Amygdala (tissue), 56 donors: ENCODE data around the gene PPFIA1.
"Not testable (repeated sequence)": the region's sequence is repeated elsewhere in the genome, so short reads cannot be mapped to it uniquely, and the experiment has no call there.

ENCODE experiments used
- DNase-seq, 56 donors: peaks; one replicate each; lab custom pipeline; 2025; lab: John Stamatoyannopoulos, UW

Gene PPFIA1

DNA sequence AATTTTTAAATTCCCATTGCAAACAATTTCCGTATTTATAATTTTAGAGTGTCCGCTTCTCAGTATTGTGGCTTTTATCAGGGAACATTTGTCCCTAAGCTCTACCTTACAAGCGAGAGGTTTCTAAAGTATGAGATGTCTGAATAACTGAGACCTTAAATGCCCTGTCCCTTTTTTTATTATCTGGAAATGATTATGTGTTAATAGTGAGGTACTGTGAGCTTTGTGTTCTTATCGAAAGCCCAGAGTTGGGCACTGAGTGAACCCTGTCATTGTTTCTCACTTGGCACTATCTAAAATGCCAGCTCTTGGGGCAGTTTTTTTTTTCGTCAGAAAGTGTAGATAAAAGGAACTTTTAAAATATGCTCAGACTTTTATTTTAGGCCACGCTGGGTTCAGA is 137.3 kb downstream of the PPFIA1 start:
- DNase-seq: no peak

DNA sequence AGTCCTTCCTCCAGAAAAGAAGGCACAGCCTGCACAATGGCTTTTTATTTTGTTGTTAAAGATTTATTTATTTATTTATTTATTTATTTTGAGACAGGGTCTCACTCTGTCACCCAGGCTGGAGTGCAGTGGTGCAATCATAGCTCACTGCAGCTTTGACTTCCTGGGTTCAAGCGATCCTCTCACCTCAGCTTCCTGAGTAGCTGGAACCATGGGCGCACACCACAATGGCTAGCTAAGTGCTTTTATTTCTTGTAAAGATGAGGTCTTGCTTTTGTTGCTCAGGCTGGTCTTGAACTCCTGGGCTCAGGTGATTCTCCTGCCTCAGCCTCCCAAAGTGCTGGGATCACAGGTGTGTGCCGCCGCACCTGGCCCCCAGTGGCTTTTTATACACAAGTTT is 137.8 kb downstream of the PPFIA1 start:
- not testable (repeated sequence) for DNase-seq

DNA sequence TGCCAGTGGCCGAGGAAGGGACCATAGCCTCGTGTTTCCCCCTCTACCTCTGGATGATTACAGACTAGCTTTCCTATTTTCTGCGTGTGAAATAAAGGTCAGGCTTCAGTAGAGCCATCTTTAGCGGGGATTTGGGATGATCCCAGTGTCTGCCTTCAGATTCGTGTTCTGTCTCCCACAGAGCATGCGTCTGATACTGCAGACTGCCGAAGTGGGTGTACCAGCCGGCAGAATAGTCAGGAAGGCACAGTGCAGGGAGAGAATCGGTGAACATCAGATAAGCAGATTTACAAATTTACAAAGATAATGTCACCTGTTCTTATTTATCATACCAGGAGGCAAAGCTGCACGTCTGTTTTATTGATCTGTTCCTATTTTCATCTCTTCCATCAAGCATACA is 138.9 kb downstream of the PPFIA1 start:
- peak in 2 of 56 donors; percentile 24 to 37 for DNase-seq

DNA sequence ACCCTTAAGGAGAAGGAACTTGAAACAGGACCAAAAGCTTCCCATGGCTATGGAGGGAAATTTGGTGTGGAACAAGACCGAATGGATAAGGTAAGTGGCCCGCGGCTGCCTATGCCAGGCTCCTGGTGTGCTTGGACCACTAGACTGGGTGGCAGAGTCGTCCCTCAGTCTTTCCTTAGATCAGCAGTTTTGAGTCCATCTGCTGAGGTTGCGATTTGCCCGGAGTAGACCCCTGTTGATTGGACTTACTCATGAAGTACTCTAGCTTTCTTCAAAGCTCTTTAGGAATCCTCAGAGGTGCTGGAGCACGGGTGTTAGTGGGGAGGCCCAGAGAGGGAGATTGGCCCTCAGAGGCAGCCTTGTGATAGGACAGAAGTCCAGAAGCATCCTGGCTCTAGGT is 139.4 kb downstream of the PPFIA1 start:
- DNase-seq: no peak

DNA sequence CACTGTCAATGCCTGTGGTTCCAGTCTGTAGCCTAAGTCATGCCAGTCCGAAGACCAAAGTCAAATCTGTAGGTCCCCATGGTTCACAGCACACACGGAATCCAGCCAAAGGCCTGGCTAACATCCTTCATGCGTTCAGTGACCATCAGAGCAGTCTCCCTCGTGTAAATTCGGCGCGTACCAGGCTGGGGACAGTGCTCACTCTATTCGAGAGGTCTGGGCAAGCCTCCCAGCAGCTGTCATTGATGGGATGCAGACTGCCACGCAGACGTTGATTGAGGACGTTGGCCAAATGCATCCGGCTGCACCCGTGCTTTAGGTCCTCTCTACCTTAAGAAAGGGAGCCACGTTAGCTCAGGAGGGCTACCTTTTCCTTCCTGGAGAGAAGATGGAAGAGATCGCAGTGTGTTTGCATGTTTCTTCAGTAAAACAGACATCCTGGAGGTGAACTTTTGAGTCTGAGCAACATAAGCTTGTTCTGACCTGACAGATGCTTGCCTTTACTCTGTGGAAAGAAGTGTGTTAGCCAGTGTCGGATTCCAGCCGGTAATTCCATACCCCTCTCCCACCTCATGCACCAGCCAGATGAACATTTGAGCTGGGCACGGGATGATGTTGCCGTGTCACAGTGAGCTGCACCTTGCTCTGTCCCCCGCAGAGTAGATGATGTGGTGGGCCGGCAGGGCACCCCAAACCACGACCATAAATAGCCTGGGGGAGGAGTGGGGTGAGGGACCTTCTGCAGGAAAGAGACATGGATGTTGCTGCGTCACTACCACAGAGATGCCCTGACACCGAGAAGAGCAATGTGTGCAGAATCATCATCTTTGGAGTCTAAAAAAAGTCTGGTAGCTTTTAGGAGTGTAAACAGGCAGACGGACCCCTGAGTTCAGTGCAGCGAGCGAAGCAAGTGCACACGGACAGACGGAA is 140.1 kb downstream of the PPFIA1 start:
- DNase-seq: peak in 3 of 56 donors; percentile 21 to 38 (median 31)

DNA sequence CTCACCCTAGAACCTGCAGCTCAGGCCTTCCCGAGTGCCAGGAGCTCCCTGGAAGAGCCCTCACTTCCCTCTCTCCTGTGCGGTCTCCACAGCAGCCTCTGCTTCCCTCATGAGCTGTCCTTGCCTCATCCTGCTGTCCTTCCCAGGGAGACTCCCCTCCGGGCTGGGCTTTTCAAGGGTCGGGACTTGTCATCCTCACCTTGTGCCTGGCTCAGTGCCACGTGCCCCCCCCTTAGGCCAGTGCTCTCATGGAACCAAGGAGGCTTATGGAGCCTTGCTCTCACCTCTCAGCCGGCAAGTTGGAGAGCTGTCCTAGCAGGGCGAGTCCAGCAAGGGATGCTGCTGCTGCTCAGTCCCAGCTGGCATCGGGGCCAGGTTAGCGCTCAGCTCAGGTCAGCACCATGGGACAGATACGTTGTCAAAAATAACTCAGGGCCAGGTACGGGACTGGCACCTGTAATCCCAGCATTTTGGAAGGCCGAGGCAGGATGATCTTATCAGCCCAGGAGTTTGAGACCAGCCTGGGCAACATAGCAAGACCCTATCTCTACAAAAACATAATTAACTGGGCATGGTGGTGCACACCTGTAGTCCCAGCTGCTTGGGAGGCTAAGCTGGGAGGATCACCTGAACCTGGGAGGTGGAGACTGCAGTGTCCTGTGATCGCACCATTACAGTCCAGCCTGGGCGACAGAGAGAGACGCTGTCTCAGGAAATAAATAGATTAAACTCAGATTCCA is 141.4 kb downstream of the PPFIA1 start:
- no peak for DNase-seq

DNA sequence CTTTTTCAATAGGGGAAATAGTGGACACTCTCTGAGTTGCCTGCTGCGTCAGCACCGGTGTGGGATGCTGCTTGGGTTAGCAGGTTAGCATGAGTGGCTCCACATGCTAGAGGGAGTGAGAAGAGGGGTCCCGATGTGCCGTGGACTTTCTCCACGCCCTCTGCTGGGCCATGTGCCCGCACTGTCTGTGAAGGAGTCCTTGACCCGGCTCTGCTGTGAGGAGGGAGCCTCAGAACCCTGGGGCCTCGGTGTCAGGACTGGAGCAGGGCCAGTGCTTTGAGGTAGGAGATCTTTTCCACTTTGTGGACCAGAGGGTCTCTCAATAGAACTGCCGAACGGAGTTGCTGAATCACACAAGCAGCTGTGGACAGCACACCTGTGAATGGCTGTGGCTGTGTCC is 142.7 kb downstream of the PPFIA1 start:
- no peak for DNase-seq

DNA sequence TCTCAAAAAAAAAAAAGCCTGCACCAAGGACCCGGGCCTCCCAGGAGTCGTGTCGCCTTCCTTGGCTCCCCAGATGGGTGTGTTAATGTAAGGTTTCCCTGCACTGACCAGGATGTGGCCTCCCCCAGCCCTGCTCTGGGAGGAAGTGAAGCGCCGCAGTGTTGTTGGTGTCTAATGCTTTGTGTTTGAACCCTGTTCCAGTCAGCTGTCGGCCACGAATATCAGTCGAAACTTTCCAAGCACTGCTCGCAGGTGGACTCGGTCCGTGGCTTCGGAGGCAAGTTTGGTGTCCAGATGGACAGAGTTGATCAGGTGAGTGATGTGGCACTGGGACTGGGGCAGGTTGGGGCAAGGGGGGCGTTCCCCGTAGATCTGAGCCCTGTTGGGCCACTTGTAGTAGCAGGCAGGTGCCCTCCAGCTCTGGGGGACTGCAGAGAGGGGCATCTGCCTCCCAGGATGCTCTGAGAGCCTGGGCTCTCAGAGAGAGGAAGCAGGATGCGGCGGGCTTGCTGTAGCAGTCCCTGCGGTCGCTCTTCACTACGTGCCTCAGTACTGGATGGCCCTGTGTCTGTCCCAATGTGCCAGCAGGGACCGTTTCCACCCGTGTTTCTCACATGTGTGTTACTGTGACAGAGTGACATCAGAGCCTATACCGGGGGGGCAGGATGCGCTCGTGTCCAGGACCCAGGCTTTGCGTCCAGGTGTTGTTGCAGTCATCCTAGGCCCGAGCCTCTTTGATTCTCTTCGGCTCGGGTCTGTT is 144.0 kb downstream of the PPFIA1 start:
- DNase-seq: no peak

DNA sequence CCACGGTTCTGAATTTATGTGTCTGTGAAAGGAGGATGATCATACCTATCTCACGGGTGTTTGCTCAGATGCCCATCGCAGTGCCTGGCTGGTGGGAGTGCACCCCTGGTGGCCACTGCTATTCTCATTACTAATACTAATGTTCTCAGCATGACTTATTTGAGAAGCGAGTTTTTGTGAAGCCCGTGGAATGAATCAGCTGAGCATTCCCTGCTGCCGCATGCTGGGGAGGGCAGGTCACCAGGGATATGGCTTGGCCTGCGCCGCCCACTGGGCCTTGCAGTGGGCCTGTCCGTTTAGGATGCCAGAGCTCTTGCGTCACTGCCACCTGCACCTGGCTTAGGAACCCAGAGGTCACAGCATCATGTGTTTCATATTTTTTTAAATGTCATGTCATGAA is 144.7 kb downstream of the PPFIA1 start:
- DNase-seq: peak in 3 of 56 donors; percentile 20 to 30 (median 28)

DNA sequence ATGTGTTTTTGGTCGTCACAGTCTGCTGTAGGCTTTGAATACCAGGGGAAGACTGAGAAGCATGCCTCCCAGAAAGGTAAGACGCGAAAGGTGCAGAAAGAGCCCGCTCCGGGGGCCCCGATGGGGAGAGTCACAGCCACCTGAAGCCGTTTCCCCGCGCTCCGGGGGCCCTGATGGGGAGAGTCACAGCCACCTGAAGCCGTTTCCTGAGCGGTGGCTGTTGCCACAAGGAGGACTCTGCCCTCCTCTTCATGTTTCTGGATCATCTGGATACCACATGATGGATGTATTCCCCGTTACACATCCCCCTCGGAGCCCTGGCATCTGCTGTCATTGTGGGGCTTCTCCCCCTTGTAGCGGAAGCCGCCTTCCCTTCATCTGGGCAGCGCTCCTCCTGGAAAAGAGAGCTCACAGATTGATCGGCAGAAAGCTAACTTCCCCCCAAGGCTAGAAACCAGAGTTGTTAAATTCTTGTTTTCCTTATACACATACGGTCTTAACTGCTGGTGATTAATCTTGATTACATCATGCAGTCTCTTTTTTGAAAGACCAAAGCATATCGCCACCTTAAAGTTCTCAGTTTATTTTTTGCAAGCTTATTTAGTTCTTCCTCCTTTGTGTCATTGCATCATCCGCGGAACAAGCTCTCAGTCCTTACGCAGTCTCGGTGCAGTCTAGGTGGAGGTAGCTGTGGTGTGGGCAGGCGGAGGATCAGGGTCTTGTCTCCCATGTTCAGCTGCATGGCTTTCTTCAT is 145.3 kb downstream of the PPFIA1 start:
- DNase-seq: peak in 1 of 56 donors; percentile 23

DNA sequence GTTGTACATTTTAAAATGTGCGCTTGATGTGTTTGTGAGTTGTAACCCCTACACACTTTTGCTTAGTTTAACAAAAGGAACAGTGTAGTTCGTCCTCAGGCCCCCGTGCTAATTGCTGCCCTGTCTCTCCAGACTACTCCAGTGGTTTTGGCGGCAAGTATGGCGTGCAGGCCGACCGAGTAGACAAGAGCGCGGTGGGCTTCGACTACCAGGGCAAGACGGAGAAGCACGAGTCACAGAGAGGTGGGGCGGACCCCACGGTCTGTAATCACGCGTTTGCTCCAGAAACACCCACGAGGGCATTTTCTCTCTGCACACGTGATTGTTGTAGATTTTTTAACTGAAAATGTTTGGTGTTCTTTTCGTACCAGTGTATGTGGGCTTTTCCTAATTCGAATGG is 146.4 kb downstream of the PPFIA1 start:
- no peak for DNase-seq

DNA sequence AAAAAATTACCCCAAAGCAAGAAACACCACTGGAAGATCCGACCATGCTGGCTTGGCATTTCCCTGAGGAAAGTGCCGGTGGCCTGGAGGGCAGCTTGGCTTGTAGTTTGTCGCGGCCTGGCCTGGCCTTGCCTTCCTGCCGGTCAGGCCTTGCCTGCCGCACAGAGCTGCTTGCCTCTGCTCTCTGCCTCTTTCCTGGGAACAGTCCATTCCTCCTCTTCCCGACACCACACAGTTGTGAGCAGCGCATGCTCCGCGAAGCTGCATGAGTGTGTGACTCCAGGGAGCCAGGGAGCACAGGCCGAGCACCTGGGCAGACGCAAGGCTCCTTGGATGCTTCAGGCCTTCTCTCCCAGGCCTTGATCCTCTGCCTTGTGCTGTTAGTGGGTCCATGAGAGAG is 147.6 kb downstream of the PPFIA1 start:
- DNase-seq: no peak

DNA sequence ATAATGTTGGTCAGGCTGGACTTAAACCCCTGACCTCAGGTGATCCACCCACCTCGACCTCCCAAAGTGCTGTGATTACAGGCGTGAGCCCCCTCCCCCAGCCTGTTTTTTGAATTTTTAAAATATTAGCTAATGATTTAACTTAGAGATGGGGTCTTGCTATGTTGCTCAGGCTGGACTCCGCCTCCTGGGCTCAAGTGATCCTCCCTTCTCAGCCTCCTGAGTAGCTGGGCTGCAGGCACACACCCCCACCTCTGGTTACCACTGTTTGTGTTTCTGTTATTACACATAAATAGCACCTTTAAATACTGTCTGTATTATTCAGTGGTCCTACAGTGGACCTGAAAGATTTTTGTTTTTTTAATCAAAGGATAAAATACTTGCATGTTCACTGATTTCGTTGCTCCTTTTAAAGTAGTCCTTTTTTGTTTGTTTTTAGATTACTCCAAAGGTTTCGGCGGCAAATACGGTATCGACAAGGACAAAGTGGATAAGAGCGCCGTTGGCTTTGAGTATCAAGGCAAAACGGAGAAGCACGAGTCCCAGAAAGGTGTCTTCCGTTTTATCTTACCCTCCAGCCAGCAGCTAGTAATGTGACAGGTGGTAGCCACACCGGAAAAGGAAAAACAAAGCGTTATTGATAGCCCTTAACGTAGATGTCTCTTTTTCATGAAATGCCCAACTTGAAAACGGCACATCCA is 149.0 kb downstream of the PPFIA1 start:
- DNase-seq: no peak

DNA sequence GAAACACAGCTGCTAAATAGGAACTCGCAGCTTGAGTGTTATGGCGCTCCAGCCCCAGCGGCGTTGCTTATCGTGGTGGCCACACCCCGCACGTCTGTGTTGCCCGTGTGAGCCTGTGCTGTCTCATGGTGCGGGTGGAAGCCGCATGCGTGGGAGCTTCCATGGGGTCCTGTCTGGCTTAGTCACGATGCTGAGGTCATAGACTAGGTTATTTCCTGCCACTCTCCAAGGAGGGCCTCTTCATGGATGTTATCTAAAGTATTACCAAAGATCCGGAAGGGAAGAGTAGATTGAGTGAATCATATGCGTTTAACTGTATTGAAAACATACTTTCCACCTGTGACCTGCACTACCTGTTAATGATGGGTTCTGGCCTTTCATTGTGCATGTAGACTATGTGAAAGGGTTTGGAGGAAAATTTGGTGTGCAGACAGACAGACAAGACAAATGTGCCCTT is 149.5 kb downstream of the PPFIA1 start:
- no peak for DNase-seq

DNA sequence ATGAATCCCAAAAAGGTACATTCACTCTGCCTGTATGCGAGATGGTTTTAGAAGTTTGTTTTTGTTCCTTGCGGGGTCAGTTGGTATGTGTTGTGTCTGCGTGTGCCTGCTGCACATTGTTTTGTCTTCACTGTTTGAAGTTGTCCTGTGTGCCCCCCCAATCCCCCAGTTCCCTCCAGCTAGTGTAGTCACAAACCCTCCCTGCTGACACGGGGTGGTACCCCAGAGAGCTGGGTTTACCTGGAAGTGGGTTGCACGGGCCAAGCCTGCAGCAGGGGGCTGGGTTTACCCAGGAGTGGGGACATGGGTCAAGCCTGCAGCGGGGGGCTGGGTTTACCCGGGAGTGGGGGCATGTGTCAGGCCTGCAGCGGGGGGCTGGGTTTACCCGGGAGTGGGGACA is 150.0 kb downstream of the PPFIA1 start:
- DNase-seq: peak in 4 of 56 donors; percentile 22 to 56 (median 35)

DNA sequence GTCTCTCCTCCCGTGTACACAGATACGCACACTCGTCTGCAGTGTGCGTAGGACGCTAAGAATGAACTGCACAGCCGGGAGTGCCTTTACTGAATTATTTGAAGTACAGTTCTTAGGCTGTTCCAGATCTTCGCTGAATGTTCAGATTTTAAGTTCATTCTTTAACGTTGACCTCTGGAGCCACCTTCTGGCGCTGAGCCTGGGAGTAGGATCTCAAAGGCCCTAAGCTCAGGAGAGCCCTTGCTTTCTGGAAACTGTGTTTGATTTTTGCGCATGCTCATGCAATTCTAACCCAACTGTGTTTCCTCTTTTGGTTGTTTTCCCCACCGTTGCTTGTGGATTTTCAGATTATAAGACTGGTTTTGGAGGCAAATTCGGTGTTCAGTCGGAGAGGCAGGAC is 150.6 kb downstream of the PPFIA1 start:
- peak in 1 of 56 donors; percentile 31 for DNase-seq

DNA sequence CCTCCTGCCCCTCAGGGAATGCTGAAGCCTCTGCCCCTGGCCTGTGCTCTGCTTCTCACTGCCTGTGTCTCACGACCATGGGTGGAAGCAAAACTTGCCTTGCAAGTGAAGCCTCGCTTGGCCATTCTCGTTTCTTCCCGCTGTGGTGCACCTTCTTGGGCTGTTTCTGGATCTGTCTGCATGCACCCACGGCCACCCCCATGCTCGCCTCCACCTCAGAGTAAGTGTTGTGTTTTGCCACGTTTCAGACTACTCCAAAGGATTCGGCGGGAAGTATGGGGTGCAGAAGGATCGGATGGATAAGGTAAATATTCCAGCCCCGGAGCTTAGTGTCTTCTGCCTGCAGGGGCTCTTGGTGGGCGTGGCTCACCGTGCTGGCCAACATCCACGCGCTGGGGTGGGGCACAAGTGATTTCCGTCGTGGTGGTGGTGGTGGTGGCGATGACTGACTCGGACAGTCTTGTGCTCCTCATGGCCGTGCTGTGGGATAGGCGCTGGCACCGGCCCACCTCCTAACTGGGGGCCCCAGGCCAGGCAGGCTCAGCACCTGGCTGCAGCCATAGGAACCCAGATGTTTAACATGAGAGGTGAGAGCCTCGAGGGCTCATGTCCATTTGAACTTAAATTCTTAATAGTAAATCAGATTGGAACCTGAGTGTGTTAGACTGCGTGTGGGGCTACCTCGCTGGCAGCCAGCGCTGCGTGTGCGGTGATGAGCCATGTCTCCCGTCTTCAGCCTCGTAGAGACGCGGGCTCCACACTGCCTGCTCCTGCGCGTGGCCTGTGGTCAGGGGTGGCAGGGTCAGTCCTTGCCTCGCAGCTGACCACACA is 152.4 kb downstream of the PPFIA1 start:
- no peak for DNase-seq
